Effector memory CD4-positive, alpha-beta T cell (primary cell): Measurements from ENCODE around the gene CDH4.

Experiments used
- DNase-seq, 3 donors: peaks; one replicate each; pipeline ENCODE4 v3.0.0-alpha.2; 2020
- H3K27ac ChIP-seq: 2 replicates; pipeline ENCODE4 v1.7.0; 2013; ENCODE audit warnings: mild to moderate bottlenecking, low read length, moderate library complexity; ENCODE audit not compliant: insufficient read depth, poor library complexity, severe bottlenecking
- H3K27me3 ChIP-seq: replicated peaks from 2 replicates; pipeline ENCODE4 v1.7.0; 2013; ENCODE audit warnings: mild to moderate bottlenecking, low read length; ENCODE audit not compliant: insufficient read depth, control insufficient read depth, poor library complexity, severe bottlenecking
- H3K36me3 ChIP-seq: 2 replicates; pipeline ENCODE4 v1.7.0; 2013; ENCODE audit warnings: mild to moderate bottlenecking, low read length, moderate library complexity; ENCODE audit not compliant: control insufficient read depth, insufficient read depth
- H3K4me1 ChIP-seq: 2 replicates; pipeline ENCODE4 v1.7.0; 2013; ENCODE audit warnings: low read length, mild to moderate bottlenecking; ENCODE audit not compliant: control insufficient read depth, insufficient read depth, poor library complexity, severe bottlenecking
- H3K4me3 ChIP-seq: 2 replicates; pipeline ENCODE4 v1.7.0; 2013; ENCODE audit warnings: low read length, low read depth, mild to moderate bottlenecking; ENCODE audit not compliant: insufficient read depth, poor library complexity, severe bottlenecking
- H3K9me3 ChIP-seq: 2 replicates; pipeline ENCODE4 v1.7.0; 2013; ENCODE audit warnings: mild to moderate bottlenecking, low read length, moderate library complexity; ENCODE audit not compliant: control insufficient read depth

CDH4 gene

GRCh38 chr20:61835791-61836350, 583.8 kb downstream of the CDH4 start:
- H3K27ac ChIP-seq: no peak overlapping the region
- DNase-seq: no peak
- H3K9me3 ChIP-seq: no peaks in the 10 kb centered on the region
- H3K4me1 ChIP-seq: no peaks in the 10 kb centered on the region
- no peaks in the 10 kb centered on the region for H3K36me3 ChIP-seq
- H3K4me3 ChIP-seq: no peak overlapping the region
- no peaks in the 10 kb centered on the region for H3K27me3 ChIP-seq

GRCh38 chr20:61837200-61837599, 585.1 kb downstream of the CDH4 start:
- Histone ChIP-seq H3K27ac (no peak overlapping the region), H3K4me3 (no peak overlapping the region), H3K4me1 (no peaks in the 10 kb centered on the region), H3K36me3 (no peaks in the 10 kb centered on the region), H3K9me3 (no peaks in the 10 kb centered on the region), H3K27me3 (no peaks in the 10 kb centered on the region)
- no peak for DNase-seq

DNA sequence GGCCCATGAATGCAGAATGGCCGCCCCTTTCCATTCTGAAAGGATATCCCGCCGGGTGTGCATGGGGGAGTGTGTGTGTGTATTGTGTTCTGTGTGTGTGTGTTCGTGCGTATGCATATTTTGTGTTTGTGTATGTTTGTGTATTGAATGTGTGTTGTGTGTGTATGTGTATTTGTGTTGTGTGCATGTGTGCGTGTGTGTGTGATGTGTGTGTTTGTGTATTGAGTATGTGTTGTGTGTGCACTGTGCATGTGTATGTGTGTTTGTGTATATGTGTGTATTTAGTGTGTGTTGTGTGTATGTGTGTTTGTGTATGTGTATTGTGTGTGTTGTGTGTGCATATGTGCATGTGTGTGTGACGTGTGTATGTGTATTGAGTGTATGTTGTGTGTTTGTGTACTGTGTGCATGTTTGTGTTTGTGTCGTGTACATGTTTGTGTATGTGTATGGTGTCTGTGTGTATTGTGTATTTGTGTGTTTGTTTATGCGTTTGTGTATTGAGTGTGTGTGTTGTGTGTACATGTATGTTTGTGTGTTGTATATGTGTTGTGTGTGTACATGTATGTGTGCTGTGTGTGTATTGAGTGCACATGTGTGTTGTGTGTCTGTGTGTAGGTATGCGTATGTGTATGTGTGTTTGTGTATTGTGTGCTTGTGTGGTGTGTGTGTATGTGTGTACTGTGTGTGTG, 587.3 kb downstream of the CDH4 start:
- H3K9me3 ChIP-seq: no peaks in the 10 kb centered on the region
- H3K4me3 ChIP-seq: no peak overlapping the region
- no peaks in the 10 kb centered on the region for H3K27me3 ChIP-seq
- DNase-seq: no peak
- H3K4me1 ChIP-seq: no peaks in the 10 kb centered on the region
- no peaks in the 10 kb centered on the region for H3K36me3 ChIP-seq
- no peak overlapping the region for H3K27ac ChIP-seq

DNA sequence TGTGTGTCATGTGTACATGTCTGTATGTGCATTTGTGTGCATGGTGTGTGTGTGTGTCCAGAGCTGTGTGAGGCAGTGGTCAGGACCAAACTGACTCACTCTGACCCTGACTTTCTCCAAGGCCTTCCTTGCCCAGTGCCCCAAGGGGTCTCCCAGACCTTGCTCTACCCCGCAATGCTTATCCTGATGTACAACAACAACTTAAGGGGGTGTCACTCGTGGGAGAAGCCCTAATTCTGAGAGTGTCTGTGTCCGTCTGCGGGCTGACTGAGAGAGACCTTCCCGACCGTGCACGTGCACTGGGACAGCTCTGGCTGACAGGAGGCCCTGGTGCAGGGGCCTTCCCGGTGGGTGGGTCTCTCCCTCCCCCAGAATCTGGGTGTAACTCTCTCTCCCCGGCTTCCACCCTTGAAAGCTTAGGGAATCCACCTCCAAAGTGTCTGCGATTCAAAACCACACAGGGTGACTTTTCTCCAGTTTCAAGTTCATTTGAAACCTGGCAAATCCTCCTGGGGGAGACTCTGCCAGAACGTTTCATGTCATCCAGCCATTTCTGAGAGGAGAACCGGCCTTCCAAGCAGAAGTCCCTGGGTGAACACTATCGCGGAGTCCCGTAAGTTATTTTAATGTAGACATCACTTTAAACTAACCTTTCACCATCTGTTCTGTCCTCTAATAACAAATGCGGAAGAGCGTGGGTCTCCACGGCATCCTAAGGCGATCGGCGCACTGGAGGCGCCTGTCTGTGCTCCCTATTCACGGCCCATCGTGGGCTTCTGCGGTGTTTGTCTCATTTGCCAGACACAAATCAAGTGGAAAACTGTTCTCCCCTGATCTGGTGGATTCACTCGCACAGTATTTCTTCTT, 588.1 kb downstream of the CDH4 start:
- Histone ChIP-seq H3K36me3 (no peaks in the 10 kb centered on the region), H3K27ac (no peak overlapping the region)

DNA sequence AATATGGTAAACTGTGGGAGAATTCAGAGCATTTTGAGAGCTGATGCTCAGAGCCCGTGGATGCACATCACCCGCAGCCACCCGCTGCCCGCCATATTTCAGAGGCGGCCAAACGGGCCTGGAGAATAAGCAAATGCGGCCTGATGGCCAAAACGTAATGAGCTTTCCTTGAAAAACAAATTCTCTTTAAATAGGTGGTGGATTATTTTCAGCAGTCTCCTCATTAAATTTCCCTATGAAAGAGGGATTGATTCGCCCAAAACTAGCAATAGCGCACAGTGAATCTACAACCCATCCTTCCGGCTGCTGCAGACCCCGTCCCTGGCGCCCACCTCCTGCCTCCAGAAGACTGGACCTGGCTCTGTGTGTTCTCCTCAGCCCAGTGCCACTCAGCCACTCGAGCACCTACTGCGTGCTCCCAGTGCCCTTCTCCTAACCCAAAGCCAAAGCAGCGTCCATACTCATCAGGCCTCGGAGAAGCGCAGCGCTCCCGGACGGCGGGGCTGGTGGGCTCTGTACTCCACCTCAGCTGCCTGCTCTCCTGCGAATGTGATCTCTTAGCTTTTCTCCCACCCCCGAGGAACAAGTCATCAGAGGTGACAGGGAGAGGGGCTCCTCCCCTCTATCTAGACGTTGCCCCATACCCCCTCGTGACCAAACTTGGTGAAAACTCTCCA, 588.9 kb downstream of the CDH4 start:
- H3K9me3 ChIP-seq: no peaks in the 10 kb centered on the region
- no peaks in the 10 kb centered on the region for H3K27me3 ChIP-seq
- H3K4me3 ChIP-seq: no peak overlapping the region
- no peak overlapping the region for H3K27ac ChIP-seq
- DNase-seq: no peak
- no peaks in the 10 kb centered on the region for H3K36me3 ChIP-seq
- H3K4me1 ChIP-seq: no peaks in the 10 kb centered on the region

More for the DNA sequence above, 588.1 kb downstream of the CDH4 start:
- Histone ChIP-seq H3K4me3 (no peak overlapping the region), H3K4me1 (no peaks in the 10 kb centered on the region), H3K27me3 (no peaks in the 10 kb centered on the region), H3K9me3 (no peaks in the 10 kb centered on the region)
- no peak for DNase-seq

GRCh38 chr20:61841551-61841950, 589.5 kb downstream of the CDH4 start:
- Histone ChIP-seq H3K4me3 (no peak overlapping the region), H3K9me3 (no peaks in the 10 kb centered on the region)

DNA sequence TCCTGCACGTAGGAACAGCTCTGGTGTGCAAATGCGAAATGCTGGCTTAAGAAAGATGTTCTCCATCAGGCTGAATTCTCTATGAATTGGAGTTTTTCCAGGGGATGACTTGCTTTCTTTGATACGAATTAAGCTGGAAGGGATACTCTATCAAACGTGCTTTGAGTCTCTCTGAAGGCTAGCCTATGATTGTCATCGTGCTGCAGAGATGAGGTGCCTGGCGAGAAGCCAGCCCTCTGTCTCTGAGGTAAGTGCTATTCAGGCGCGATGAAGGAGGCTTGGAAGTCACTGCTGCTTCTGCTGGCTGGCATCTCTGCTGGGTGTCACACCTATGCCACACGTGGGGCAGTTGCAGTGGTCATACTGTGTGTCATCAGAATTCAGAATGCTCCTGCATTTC, 589.9 kb downstream of the CDH4 start:
- no peak overlapping the region for H3K4me3 ChIP-seq
- H3K36me3 ChIP-seq: no peaks in the 10 kb centered on the region
- H3K9me3 ChIP-seq: no peaks in the 10 kb centered on the region
- H3K27ac ChIP-seq: no peak overlapping the region
- no peak for DNase-seq
- H3K27me3 ChIP-seq: no peaks in the 10 kb centered on the region
- H3K4me1 ChIP-seq: no peaks in the 10 kb centered on the region

More at GRCh38 chr20:61841551-61841950, 589.5 kb downstream of the CDH4 start:
- DNase-seq: no peak
- no peaks in the 10 kb centered on the region for H3K27me3 ChIP-seq
- no peaks in the 10 kb centered on the region for H3K36me3 ChIP-seq
- H3K27ac ChIP-seq: no peak overlapping the region
- no peaks in the 10 kb centered on the region for H3K4me1 ChIP-seq

GRCh38 chr20:61844621-61845020, 592.6 kb downstream of the CDH4 start:
- DNase-seq: no peak
- Histone ChIP-seq H3K9me3 (no peaks in the 10 kb centered on the region), H3K4me3 (no peak overlapping the region), H3K27me3 (no peaks in the 10 kb centered on the region), H3K36me3 (no peaks in the 10 kb centered on the region), H3K27ac (no peak overlapping the region), H3K4me1 (no peaks in the 10 kb centered on the region)

DNA sequence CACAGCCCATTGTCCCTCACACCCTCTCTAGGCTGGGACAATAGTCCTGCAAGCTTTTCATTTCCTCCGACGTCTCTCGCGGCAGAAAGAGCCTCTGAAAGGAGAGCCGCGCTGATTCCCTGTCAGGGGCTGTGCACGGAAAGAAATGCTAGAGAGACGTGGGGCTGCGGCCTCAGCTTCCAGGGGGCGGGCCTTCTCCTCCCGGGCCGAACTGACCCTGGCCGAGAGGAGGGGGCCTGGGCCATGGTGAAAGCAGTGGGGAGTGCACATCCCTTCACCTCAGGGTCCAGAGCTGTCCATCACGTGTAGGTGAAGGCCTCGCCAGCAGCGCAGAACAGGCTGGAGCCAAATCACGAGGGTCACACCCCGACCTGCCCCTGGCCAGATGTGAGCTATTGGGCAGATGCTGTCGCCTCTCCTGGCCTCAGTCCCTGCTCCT, 593.2 kb downstream of the CDH4 start:
- Histone ChIP-seq H3K9me3 (no peaks in the 10 kb centered on the region), H3K27ac (no peak overlapping the region), H3K27me3 (no peaks in the 10 kb centered on the region), H3K4me3 (no peak overlapping the region), H3K36me3 (no peaks in the 10 kb centered on the region), H3K4me1 (no peaks in the 10 kb centered on the region)
- no peak for DNase-seq
